ENCODE measurements around the gene SH3RF2. TPM values are rescaled to one million over a fixed set of nuclear protein-coding genes. Genes with fewer than 3 reads are reported as not detected.

The SH3RF2 gene
- total and polyA plus RNA-seq, 2 donors (not counting 1 experiment from before 2014, with no cell fraction given): 0.03 TPM; not detected in 1

DNA sequence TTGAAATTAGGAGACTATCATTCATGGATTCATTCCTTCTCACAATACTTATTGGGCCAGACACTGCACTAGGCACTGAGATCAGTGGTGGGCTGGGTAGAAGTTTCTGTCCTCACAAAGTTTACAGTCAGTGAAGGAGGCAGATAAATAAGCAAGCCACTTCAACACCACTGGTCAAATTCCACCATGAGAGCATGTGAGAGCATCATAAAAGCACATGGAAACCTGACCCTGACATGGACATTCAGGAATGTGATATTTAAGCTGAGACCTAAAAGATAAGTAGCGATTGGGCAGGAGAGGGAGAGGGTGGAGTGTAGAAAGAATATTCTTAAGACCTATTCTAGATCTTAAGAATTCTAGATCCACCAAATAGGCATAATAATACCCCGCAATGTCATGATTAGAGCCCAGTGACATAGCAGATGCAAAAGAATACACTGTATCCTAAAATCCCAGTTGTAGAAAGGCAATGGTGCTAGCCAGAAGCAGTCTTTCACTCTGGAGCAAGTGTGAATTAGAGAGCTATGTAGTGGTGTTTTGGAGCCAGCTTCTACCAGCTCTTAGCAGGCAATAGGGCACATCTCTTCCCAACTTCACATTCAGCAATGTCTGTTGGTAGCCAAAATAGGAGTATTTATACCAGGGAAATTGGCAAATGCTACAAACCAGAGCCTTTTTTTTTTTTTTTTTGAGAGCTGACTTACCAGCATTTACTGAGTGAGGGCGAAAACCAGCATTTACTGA is 46.4 kb downstream of the SH3RF2 start:
- no peak for DNase-seq
- POLR2A ChIA-PET: no interaction called here
- TF ChIP-seq, protein P1, sequence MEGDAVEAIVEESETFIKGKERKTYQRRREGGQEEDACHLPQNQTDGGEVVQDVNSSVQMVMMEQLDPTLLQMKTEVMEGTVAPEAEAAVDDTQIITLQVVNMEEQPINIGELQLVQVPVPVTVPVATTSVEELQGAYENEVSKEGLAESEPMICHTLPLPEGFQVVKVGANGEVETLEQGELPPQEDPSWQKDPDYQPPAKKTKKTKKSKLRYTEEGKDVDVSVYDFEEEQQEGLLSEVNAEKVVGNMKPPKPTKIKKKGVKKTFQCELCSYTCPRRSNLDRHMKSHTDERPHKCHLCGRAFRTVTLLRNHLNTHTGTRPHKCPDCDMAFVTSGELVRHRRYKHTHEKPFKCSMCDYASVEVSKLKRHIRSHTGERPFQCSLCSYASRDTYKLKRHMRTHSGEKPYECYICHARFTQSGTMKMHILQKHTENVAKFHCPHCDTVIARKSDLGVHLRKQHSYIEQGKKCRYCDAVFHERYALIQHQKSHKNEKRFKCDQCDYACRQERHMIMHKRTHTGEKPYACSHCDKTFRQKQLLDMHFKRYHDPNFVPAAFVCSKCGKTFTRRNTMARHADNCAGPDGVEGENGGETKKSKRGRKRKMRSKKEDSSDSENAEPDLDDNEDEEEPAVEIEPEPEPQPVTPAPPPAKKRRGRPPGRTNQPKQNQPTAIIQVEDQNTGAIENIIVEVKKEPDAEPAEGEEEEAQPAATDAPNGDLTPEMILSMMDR (IDR thresholded peaks at IDR 0.05): no peak
- no peak for TF ChIP-seq EZH2 (IDR thresholded peaks at IDR 0.05; ENCODE audit: borderline replicate concordance, insufficient read depth, low read depth, low read length, poor library complexity, severe bottlenecking)
- CTCF ChIA-PET: no interaction called here
- intact Hi-C loops (cut with micrococcal nuclease): no loop called here
- no peak overlapping the region for H3K9ac ChIP-seq (ENCODE audit: low read length)
- no peaks in the 10 kb centered on the region for H3K79me2 ChIP-seq (ENCODE audit: control insufficient read depth, insufficient read depth, low read length)
- no peaks in the 10 kb centered on the region for H3K27me3 ChIP-seq (replicated peaks in 1 of 4; ENCODE audit: control extremely low read depth in 1 of 4, control insufficient read depth in 3 of 4, insufficient read depth in 4 of 4, low read length in 3 of 4)
- Mint-ChIP-seq H3K27me3 (peaks cover 3% of the 10 kb centered on the region), H3K4me3 (no peak overlapping the region), H3K9me3 (ENCODE audit: insufficient read depth) (no peaks in the 10 kb centered on the region), H3K4me1 (no peaks in the 10 kb centered on the region), H3K27ac (no peak overlapping the region)
- no peak overlapping the region for H2AFZ ChIP-seq (ENCODE audit: insufficient read depth, low read depth, low read length, poor library complexity, severe bottlenecking)
- no CpG with 5 or more reads among the region's 3 CpGs for WGBS (ENCODE audit: insufficient coverage)
- no peaks in the 10 kb centered on the region for H4K20me1 ChIP-seq (ENCODE audit: control insufficient read depth, insufficient read depth, low read length, poor library complexity, severe bottlenecking)
- no peak for ATAC-seq (ENCODE audit: low read depth)
- no peaks in the 10 kb centered on the region for H3K9me3 ChIP-seq (ENCODE audit: control extremely low read depth in 1 of 3, control insufficient read depth in 2 of 3, insufficient read depth in 1 of 3, low read length in 2 of 3)
- no peak overlapping the region for H3K27ac ChIP-seq (ENCODE audit: low read length in 2 of 2)
- no peak overlapping the region for H3K4me2 ChIP-seq (replicated peaks; ENCODE audit: low read depth, low read length, poor library complexity, severe bottlenecking)
- H3K4me1 ChIP-seq (ENCODE audit: control insufficient read depth in 2 of 2, insufficient read depth in 2 of 2, low read length in 2 of 2): no peaks in the 10 kb centered on the region
- H3K36me3 ChIP-seq (replicated peaks in 1 of 2; ENCODE audit: control extremely low read depth in 1 of 2, control insufficient read depth in 1 of 2, extremely low read depth in 1 of 2, insufficient read depth in 2 of 2, low read length in 1 of 2): no peaks in the 10 kb centered on the region
- H3K4me3 ChIP-seq (ENCODE audit: control extremely low read depth in 1 of 5, extremely low read depth in 1 of 5, insufficient read depth in 1 of 5, low read depth in 2 of 5, low read length in 4 of 5): no peak overlapping the region

GRCh38 chr5:145983446-145983845 is 47.1 kb downstream of the SH3RF2 start:
- ATAC-seq (ENCODE audit: low read depth) (no peak), DNase-seq (no peak)
- H4K20me1 ChIP-seq (ENCODE audit: control insufficient read depth, insufficient read depth, low read length, poor library complexity, severe bottlenecking): no peaks in the 10 kb centered on the region
- ChIA-PET CTCF (no interaction called here), POLR2A (no interaction called here)
- no peaks in the 10 kb centered on the region for H3K4me1 ChIP-seq (ENCODE audit: control insufficient read depth in 2 of 2, insufficient read depth in 2 of 2, low read length in 2 of 2)
- no peaks in the 10 kb centered on the region for H3K36me3 ChIP-seq (replicated peaks in 1 of 2; ENCODE audit: control extremely low read depth in 1 of 2, control insufficient read depth in 1 of 2, extremely low read depth in 1 of 2, insufficient read depth in 2 of 2, low read length in 1 of 2)
- no peak overlapping the region for H2AFZ ChIP-seq (ENCODE audit: insufficient read depth, low read depth, low read length, poor library complexity, severe bottlenecking)
- no peaks in the 10 kb centered on the region for H3K9me3 ChIP-seq (ENCODE audit: control extremely low read depth in 1 of 3, control insufficient read depth in 2 of 3, insufficient read depth in 1 of 3, low read length in 2 of 3)
- intact Hi-C loops (cut with micrococcal nuclease): no loop called here
- WGBS (ENCODE audit: insufficient coverage): 100% methylated on average over 2 of the region's 2 CpGs
- H3K4me2 ChIP-seq (replicated peaks; ENCODE audit: low read depth, low read length, poor library complexity, severe bottlenecking): no peak overlapping the region
- H3K9ac ChIP-seq (ENCODE audit: low read length): no peak overlapping the region
- H3K9me3 Mint-ChIP-seq (ENCODE audit: insufficient read depth): no peaks in the 10 kb centered on the region
- H3K27ac Mint-ChIP-seq: no peak overlapping the region
- H3K79me2 ChIP-seq (ENCODE audit: control insufficient read depth, insufficient read depth, low read length): no peaks in the 10 kb centered on the region
- H3K4me1 Mint-ChIP-seq: no peaks in the 10 kb centered on the region
- peaks cover 3% of the 10 kb centered on the region for H3K27me3 Mint-ChIP-seq
- H3K27ac ChIP-seq (ENCODE audit: low read length in 2 of 2): no peak overlapping the region
- no peaks in the 10 kb centered on the region for H3K27me3 ChIP-seq (replicated peaks in 1 of 4; ENCODE audit: control extremely low read depth in 1 of 4, control insufficient read depth in 3 of 4, insufficient read depth in 4 of 4, low read length in 3 of 4)
- no peak overlapping the region for H3K4me3 Mint-ChIP-seq
- H3K4me3 ChIP-seq (ENCODE audit: control extremely low read depth in 1 of 5, extremely low read depth in 1 of 5, insufficient read depth in 1 of 5, low read depth in 2 of 5, low read length in 4 of 5): no peak overlapping the region
- TF ChIP-seq, protein P1 (IDR thresholded peaks at IDR 0.05): no peak
- TF ChIP-seq EZH2 (IDR thresholded peaks at IDR 0.05; ENCODE audit: borderline replicate concordance, insufficient read depth, low read depth, low read length, poor library complexity, severe bottlenecking): no peak

Measured in B cell (primary cell).